GM06990 (cell line): ENCODE measurements around the gene NPHP3.

ENCODE experiments used
- DNase-seq: peaks from one replicate; pipeline ENCODE4 v3.0.0-alpha.2; 2011; ENCODE audit not compliant: insufficient read length; ENCODE audit errors: extremely low read depth
- H3K27me3 ChIP-seq: replicated peaks from 2 replicates; pipeline ENCODE4 v1.6.0; 2011; ENCODE audit warnings: low read length; ENCODE audit not compliant: control insufficient read depth, insufficient read depth
- H3K36me3 ChIP-seq: 2 replicates; pipeline ENCODE4 v1.5.1; 2011; ENCODE audit warnings: low read length; ENCODE audit not compliant: control insufficient read depth, insufficient read depth
- H3K4me3 ChIP-seq: replicated peaks from 2 replicates; pipeline ENCODE4 v1.5.1; 2011; ENCODE audit warnings: low read depth, mild to moderate bottlenecking, control low read depth, low read length
- TF ChIP-seq, protein P1 (sequence below): IDR thresholded peaks from 2 replicates; pipeline ENCODE4 v1.5.1; 2011; ENCODE audit warnings: low read length, control low read depth, mild to moderate bottlenecking, inconsistent platforms; ENCODE audit not compliant: insufficient read depth, poor library complexity, severe bottlenecking

The NPHP3 gene

DNA sequence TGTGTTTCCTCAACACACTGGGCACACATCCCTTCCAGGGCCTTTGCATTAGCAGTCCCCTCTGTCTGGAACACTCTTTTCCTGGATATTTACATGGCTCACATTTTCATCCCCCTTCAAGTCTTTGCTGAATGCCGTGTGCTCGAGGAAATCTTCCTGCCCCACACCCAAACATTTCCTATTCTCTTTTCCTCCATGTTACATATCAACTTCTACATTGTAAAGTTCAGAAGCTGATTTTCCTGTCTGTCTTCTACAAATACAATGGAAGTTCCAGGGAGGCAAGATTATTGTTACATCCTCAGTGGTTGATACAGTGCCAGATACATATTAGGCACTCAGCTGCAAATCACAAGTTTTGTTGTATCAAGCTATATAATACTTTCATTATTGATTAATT lies 66.7 kb downstream of the NPHP3 start:
- H3K4me3 ChIP-seq: no peak overlapping the region
- TF ChIP-seq, protein P1, sequence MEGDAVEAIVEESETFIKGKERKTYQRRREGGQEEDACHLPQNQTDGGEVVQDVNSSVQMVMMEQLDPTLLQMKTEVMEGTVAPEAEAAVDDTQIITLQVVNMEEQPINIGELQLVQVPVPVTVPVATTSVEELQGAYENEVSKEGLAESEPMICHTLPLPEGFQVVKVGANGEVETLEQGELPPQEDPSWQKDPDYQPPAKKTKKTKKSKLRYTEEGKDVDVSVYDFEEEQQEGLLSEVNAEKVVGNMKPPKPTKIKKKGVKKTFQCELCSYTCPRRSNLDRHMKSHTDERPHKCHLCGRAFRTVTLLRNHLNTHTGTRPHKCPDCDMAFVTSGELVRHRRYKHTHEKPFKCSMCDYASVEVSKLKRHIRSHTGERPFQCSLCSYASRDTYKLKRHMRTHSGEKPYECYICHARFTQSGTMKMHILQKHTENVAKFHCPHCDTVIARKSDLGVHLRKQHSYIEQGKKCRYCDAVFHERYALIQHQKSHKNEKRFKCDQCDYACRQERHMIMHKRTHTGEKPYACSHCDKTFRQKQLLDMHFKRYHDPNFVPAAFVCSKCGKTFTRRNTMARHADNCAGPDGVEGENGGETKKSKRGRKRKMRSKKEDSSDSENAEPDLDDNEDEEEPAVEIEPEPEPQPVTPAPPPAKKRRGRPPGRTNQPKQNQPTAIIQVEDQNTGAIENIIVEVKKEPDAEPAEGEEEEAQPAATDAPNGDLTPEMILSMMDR: no peak
- no peak for DNase-seq

DNA sequence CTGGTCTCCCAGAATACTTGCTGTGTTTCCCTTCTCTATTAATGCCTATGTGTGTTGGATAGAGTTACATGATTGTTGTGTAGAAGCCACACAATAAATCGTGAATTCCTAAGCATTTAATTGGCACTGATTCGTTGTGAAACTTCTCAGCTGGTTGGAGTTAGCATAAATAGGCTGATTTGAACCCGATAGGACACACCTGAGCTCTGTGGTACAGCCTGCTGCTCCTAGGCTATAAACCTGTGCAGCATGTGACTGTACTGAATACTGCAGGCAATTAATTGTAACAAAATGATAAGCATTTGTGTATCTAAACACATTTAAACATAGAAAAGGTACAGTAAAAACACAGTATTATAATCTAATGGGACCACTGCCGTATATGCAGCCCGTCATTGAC lies 67.5 kb downstream of the NPHP3 start:
- Histone ChIP-seq H3K27me3 (no peaks in the 10 kb centered on the region), H3K4me3 (no peak overlapping the region), H3K36me3 (no peaks in the 10 kb centered on the region)
- no peak for DNase-seq
- TF ChIP-seq, protein P1: no peak

More for the DNA sequence above, 66.7 kb downstream of the NPHP3 start:
- Histone ChIP-seq H3K27me3 (no peaks in the 10 kb centered on the region), H3K36me3 (no peaks in the 10 kb centered on the region)

DNA sequence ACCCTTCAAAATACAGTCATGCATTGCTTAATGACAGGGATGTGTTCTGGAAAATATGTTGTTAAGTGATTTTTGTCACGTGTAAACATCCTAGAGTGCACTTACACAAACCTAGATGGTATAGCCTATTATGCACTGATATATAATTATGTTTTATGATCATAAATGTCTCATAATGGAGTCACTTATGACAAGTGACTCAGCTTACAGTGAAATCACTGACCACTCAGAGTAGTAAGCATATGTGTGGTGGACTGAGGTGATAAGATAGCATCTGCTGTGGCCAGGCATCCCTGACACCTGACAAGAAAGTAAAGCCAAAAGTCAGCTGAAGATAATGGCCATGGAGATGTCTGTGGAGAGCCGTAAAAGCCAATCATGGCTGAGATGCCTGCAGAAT lies 68.0 kb downstream of the NPHP3 start:
- H3K4me3 ChIP-seq: no peak overlapping the region
- H3K27me3 ChIP-seq: no peaks in the 10 kb centered on the region
- no peak for DNase-seq
- H3K36me3 ChIP-seq: no peaks in the 10 kb centered on the region
- TF ChIP-seq, protein P1: no peak

DNA sequence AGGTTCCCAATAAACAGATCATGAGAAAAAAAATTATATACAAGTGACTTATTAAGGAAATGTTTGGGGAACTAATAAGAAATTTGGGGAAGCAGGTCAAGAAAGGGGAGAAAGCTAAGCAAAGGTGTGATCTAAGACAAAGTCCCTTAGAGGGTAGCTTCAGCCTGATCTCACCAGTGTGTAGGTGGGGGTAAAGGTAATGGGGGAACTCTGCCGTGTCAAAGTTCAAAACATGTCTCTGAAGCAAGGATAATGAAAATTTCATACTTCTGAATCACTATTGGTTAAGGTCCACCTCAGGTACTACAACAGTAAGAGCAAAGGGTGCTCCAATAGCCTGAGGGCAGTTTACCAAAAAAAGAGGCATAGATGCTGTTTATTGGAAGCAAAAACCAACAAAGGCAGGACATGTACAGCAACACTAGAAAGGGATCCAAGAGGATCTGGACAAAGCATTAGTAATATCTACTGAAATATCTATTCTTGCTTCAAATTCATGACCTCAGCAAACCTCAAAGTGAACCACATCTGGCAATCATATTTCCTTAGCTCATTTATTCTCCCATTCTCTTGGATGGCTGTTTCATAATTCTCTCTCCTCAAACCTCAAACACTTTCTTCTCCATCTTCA lies 69.5 kb downstream of the NPHP3 start:
- Histone ChIP-seq H3K27me3 (no peaks in the 10 kb centered on the region), H3K4me3 (no peak overlapping the region), H3K36me3 (no peaks in the 10 kb centered on the region)
- no peak for DNase-seq
- TF ChIP-seq, protein P1: no peak

DNA sequence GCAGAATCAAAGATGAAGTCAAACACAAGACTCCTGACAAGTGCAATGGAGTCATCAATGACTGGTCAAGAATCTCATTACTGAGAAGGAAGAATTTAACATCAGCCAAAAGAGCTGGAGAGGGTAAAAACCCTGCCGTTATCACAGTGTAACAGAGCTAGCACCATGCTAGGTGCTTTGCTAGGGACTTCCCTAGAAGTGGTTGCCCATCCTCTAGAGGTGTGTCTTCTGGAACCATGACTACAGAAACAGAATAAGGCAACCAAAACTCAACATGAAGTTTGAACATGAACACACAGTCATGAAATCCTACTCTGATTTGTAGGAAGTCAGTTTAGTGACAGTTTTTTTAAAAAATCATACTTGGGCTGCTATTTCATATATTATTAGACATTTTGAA lies 72.1 kb downstream of the NPHP3 start:
- Histone ChIP-seq H3K36me3 (no peaks in the 10 kb centered on the region), H3K27me3 (no peaks in the 10 kb centered on the region)
- TF ChIP-seq, protein P1: no peak

DNA sequence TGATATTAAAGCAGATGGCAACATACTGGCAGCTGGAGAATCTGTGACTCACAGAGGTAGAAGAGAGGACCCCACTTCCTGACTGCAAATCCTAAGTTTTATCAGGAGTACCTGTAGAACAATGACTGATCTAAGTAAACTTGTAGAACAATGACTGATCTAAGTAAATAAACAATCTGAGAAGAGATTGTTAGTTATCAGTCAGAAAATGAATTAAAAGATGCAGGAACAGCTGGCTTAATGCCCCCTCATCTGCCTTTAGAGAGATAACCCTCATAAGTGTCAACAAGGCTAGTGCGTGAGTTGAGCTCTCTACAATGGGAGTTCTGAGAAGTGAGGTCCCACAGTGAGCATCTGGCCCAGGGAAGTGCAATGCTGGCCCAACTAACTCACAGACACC lies 77.2 kb downstream of the NPHP3 start:
- no peak for DNase-seq
- H3K27me3 ChIP-seq: no peaks in the 10 kb centered on the region
- H3K4me3 ChIP-seq: no peak overlapping the region
- TF ChIP-seq, protein P1: no peak
- no peaks in the 10 kb centered on the region; the same call in none of the 2 replicates for H3K36me3 ChIP-seq

More for the DNA sequence above, 72.1 kb downstream of the NPHP3 start:
- no peak for DNase-seq
- H3K4me3 ChIP-seq: no peak overlapping the region
